Measurements from ENCODE around the gene GRK5.
"Not testable (repeated sequence)": the region's sequence is repeated elsewhere in the genome, so short reads cannot be mapped to it uniquely, and the experiment has no call there.

Gene GRK5

GRCh38 chr10:119457966-119458766 lies 250.8 kb downstream of the GRK5 start:
- no peak for DNase-seq (ENCODE audit: low read depth, low spot score)

- no peak for DNase-seq (ENCODE audit: low read depth, low spot score)
Measured at GRCh38 chr10:119459681-119460340, 252.4 kb downstream of the GRK5 start.

GRCh38 chr10:119460369-119461195 lies 253.2 kb downstream of the GRK5 start:
- no peak for DNase-seq (ENCODE audit: low read depth, low spot score)

- DNase-seq (ENCODE audit: low read depth, low spot score), result no peak
Measured at GRCh38 chr10:119461380-119461779, 254.0 kb downstream of the GRK5 start.

- no peak for DNase-seq (ENCODE audit: low read depth, low spot score)
Measured at GRCh38 chr10:119461923-119462322, 254.6 kb downstream of the GRK5 start.

GRCh38 chr10:119462773-119463172 lies 255.4 kb downstream of the GRK5 start:
- DNase-seq (ENCODE audit: low read depth, low spot score), result no peak

- DNase-seq (ENCODE audit: low read depth, low spot score), result not testable (repeated sequence)
Measured at GRCh38 chr10:119463195-119463594, 255.8 kb downstream of the GRK5 start.

GRCh38 chr10:119465085-119465484 lies 257.7 kb downstream of the GRK5 start:
- DNase-seq (ENCODE audit: low read depth, low spot score), result no peak

- no peak for DNase-seq (ENCODE audit: low read depth, low spot score)
Measured at GRCh38 chr10:119466076-119466475, 258.7 kb downstream of the GRK5 start.

GRCh38 chr10:119466655-119467054 lies 259.3 kb downstream of the GRK5 start:
- DNase-seq (ENCODE audit: low read depth, low spot score), result no peak

- no peak for DNase-seq (ENCODE audit: low read depth, low spot score)
Measured at GRCh38 chr10:119468542-119469324, 261.4 kb downstream of the GRK5 start.

- no peak for DNase-seq (ENCODE audit: low read depth, low spot score)
Measured at GRCh38 chr10:119469325-119469707, 261.9 kb downstream of the GRK5 start.

GRCh38 chr10:119469846-119470245 lies 262.5 kb downstream of the GRK5 start:
- DNase-seq (ENCODE audit: low read depth, low spot score), result no peak

- DNase-seq (ENCODE audit: low read depth, low spot score), result no peak
Measured at GRCh38 chr10:119470920-119471702, 263.7 kb downstream of the GRK5 start.

GRCh38 chr10:119473771-119474170 lies 266.4 kb downstream of the GRK5 start:
- DNase-seq (ENCODE audit: low read depth, low spot score), result no peak

GRCh38 chr10:119474606-119475005 lies 267.2 kb downstream of the GRK5 start:
- no peak for DNase-seq (ENCODE audit: low read depth, low spot score)

- no peak for DNase-seq (ENCODE audit: low read depth, low spot score)
Measured at GRCh38 chr10:119477444-119477843, 270.1 kb downstream of the GRK5 start.

- DNase-seq (ENCODE audit: low read depth, low spot score), result no peak
Measured at GRCh38 chr10:119478111-119478802, 270.9 kb downstream of the GRK5 start.

- no peak for DNase-seq (ENCODE audit: low read depth, low spot score)
Measured at GRCh38 chr10:119478811-119479341, 271.5 kb downstream of the GRK5 start.

- no peak for DNase-seq (ENCODE audit: low read depth, low spot score)
Measured at GRCh38 chr10:119479532-119479931, 272.2 kb downstream of the GRK5 start.
